Adipose tissue (tissue), 3 donors: Measurements from ENCODE around the gene XPOT. TPM values are rescaled to one million over a fixed set of nuclear protein-coding genes. Genes with fewer than 3 reads are reported as not detected.

Source experiments
- H3K27ac ChIP-seq: one replicate; pipeline ENCODE4 v1.5.1; 2013; ENCODE audit warnings: low read depth, low read length
- WGBS, 3 donors: extraction: QIAGEN DNeasy Blood & Tissue Kit; methylation state at CpG; one replicate each; pipeline ENCODE4 v1.1.7; 2013; 5-methylcytosine and 5-hydroxymethylcytosine counted together
- polyA plus RNA-seq, 3 donors: library from polyadenylated mRNA; stranded (reverse); fragments of 200-250 nt; gene quantifications; one replicate each; pipeline ENCODE4 v1.2.3, GENCODE V29; 2013
- donor health status: healthy with polysubstance abuse.
- donor health status: Bipolar disorder and iron deficiency.
- donor health status: healthy.

The XPOT gene
- polyA plus RNA-seq, 3 donors = 14.7 to 31.3 (median 21.4) TPM

DNA sequence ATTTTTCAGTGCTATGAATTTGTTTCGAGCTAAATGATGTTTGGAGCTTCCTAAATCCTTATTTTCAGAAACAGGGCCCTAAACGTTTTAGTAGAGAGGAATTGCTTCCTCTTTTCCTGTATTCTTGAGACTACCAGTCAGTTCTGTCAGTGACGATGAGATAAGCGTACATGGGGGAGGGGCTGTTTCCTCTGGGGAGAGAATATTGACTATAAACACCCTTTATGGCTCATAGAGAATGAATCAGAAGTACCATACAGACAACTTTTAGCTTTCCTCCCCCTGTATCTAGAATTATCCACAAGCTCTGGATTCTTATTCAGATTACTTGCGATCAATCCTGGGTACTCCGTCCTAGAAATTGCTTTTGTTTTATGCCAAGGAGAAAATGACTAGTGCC, 52.8 kb downstream of the XPOT start:
- 44 to 61% (median 50%) methylated on average over 6 of the region's 6 CpGs for WGBS, 3 donors
- H3K27ac ChIP-seq = no peak overlapping the region

DNA sequence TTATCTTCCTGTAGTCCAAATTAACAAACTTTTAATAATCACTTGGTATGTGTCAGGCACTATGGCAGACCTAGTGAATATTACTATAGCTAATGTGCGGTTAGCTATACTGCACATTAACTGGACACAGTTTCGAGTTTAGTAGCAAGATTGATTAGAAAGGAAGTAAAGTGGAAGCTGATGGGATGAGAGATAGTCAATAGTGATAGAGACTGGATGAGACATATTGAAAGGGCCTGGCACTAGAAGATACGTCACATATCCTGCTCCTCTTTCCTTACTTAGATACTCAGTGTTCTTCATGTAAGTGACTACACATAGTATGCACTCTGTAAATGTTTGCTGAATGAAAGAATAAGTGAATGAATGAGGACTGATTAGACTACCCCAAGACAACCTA, 53.3 kb downstream of the XPOT start:
- H3K27ac ChIP-seq = no peak overlapping the region
- WGBS, 3 donors = 89 to 91% (median 90%) methylated on average over 3 of the region's 3 CpGs

DNA sequence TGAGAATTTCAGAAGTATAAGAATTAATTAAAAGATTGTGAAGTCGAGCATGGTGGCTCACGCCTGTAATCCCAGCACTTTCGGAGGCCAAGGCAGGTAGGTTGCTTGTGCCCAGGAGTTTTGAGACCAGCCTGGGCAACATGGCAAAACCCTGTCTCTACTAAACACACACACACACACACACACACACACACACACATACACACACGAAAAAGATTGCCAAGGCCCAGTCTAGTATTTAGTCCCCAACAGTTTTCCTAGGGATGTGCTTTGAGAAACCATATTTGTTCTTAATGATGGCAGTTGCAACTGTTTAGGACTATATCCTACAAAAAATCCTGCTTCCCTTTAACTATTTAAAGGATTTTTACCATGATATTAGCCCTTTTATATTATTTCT, 53.7 kb downstream of the XPOT start:
- 81 to 88% (median 84%) methylated on average over 4 of the region's 4 CpGs for WGBS, 3 donors
- H3K27ac ChIP-seq = no peak overlapping the region

DNA sequence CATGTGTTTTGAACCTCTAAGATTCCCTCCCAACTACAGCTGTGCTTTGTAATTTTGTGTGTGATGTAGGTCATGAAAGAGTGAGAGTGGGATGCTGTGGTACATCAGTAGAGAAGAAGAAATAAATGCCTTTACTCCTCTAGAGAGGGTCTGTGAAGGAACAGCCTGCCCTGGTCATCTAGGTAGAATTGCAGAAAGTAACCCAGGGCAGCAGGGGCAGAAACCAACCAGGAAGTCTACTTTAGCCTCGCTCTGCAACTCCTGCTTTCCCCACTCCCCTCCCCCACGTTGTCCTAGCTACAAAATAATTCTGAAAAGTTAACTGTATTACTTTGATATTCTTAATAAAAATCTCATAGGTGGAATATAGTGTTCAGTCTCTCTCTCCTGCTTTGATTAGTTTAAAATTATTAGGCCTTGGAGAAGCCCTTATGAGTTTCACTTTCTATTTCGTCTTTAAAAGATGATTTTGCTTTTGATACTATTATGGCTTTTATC, 55.3 kb downstream of the XPOT start:
- WGBS, 3 donors = 4 to 32% (median 14%) methylated on average over 3 of the region's 3 CpGs
- no peak overlapping the region for H3K27ac ChIP-seq

DNA sequence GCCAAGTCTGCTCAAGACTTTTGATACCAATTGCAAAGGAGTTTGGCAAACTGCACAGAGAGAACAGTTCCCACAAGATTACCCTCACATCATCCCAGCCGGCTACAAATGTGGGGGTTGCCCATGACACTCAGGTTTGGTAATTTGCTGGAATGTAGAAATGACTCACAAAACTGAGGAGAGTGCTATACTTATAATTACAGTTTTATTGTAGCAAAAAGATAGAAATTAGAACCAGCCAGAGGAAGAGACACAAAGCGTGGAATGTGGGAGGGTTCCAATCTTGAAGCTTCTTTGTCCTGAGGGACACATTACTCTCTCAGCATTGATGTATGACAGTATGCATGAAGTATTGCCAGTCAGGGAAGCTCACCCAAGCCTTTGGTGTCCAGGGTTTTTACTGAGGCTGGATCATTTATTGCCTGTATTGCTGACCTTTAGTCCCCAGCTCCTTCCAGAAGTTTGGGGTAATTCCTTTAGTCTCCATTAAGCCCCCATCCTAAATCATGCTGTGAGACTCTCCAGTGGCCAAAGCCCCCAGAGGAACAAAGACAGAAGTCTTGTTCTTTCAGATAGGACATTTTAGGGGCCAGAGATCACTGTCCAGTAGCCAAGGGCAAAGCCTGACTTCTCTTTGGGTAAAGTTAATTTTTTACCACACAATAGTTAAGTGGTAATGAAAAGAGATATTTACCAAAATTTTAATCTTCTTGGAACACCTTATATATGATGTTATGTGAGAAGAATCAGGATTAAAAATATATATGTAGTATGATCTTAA, 57.6 kb downstream of the XPOT start:
- 52 to 80% (median 60%) methylated on average over 2 of the region's 2 CpGs for WGBS, 3 donors

DNA sequence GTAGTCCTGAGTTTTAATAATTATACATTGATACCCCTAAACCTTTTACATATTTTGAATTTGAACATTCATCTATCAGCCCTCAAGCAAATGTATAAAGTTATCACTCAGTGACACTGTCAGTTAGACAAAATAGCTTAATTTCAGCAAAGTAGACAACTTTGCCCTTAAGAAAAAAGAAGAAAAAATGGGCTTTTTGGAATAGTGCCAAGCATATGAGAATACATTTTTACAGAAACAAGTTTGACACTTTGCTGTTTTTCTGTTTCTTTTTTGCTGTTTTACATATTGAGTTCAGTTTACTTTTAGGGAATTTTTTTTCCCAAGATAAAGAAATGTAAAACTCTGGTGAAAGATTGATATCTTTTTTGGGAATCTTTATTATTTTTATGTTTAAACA, 62.0 kb downstream of the XPOT start:
- H3K27ac ChIP-seq = no peak overlapping the region

More for the DNA sequence above, 57.6 kb downstream of the XPOT start:
- no peak overlapping the region for H3K27ac ChIP-seq

DNA sequence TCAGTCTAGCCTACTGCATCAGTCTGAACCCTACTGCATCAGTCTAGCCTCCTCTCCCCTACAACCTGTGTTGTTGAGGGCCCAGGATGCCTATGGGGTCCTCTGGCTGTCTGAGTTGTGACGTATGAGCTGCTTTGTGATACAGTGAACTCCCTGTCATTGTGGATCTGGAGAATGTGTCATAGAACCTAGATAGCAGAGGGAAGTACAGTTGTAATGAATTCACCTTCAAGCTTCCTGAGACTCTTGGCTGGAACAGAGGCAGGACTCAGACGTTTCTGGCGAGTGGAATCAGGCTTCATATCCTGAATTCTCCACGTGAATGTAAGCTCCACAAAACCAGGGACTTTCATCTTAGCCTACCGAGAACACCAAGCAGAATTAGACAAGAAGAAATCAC, 64.8 kb downstream of the XPOT start:
- H3K27ac ChIP-seq = no peak overlapping the region
- WGBS, 3 donors = 67 to 84% (median 67%) methylated on average over 5 of the region's 5 CpGs

DNA sequence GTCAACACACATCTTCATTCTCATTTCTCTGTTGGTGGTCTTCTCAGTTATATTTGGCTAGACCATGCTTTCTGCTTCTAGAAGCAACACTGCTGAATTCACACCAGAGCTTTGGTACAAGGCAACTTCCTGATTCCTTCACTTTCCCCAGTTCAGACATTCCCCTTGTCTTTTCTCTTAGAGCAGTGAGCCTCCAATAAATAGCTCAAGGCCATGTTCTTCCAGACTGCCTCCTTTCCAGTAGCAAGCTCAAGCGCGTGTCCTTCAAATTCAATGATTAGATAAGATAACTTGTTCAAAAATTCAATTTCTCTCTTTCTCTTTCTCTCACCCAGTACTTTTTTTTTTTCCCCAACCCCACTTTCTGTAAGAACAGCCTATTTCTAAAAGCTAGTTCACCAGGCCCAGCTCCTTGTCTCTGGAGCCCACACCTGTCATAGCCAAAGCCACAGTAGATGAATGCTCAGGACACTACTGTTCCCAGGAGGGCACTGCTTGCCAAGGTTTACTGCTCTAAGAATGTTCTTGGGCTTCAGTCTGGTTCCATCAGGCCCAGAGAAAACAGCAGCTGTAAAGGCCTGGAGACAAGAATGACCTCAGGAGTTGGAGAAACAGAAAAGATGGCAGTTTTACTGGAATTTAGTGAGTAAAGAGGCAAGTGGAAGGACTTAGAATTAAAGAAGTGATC, 65.4 kb downstream of the XPOT start:
- H3K27ac ChIP-seq = no peak overlapping the region
- 70 to 92% (median 91%) methylated on average over 2 of the region's 2 CpGs for WGBS, 3 donors

DNA sequence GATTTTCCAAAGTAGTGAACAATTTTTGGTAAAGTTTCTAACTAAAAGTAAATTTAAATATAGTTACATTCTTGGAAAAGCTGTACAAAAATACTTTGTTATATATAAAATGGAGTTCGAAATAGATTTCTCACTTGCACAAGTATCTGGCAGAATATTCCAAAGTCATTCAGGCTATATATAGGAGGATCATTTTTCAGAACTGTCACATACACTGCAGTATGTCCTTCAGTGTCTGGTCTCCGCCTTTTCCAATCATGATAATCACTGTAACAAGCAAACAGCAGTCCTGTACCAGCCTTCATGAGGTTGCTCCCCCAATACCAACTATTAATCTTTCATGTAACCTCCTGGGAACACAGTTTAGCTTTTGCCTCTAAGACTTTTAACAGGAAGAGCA, 66.3 kb downstream of the XPOT start:
- WGBS, 3 donors = 87 to 93% (median 92%) methylated on average over 2 of the region's 2 CpGs
- no peak overlapping the region for H3K27ac ChIP-seq

DNA sequence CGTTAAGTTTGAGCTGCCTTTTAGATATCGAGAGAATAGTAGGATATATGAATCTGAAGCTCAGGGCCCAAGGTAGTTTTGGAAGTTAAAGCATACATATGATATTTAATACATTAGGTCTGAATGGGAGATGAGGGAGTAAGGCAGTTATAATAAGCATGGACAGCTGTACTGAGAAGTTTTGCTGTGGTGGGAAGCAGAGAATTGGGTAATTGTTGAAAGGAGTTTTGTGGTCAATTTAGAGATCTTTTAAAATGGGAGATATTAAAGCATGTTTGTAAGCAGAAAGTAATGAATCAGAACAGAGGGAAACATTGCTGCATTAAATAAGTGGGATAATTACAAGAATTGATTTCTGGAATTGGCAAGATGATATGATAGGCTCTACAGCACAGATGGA, 69.0 kb downstream of the XPOT start:
- H3K27ac ChIP-seq = no peak overlapping the region
- 93 to 96% (median 95%) methylated on average over 2 of the region's 2 CpGs for WGBS, 3 donors

DNA sequence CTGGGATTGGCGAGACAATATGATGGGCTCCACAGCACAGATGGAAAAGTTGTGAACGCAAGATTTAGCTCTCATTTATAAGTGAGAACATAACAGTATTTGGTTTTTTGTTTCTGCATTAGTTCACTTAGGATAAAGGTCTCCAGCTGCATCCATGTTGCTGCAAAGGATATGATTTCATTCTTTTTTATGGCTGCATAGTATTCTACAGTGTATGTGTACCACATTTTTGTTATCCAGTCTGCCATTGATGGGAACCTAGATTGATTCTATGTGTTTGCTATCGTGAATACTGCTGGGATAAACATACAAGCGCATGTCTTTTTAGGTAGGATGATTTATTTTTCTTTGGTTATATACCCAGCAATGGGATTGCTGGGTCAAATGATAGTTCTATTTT, 71.3 kb downstream of the XPOT start:
- 98 to 99% (median 98%) methylated on average over 4 of the region's 4 CpGs for WGBS, 3 donors
- H3K27ac ChIP-seq = no peak overlapping the region

DNA sequence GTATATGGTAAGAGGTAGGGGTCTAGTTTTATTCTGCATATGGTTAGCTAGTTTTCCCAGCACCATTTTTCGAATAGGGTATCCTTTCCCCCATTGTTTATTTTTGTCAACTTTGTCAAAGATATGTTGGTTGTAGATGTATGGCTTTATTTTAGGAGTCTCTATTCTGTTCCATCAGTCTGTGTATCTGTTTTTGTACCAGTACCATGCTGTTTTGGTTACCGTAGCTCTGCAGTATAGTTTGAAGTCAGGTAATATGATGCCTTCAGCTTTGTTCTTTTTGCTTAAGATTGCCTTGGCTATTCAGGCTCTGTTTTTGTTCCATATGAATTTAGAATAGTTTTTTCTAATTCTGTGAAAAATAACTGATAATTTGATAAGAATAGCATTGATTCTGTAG, 72.7 kb downstream of the XPOT start:
- H3K27ac ChIP-seq = no peak overlapping the region
- WGBS, 3 donors = 98 to 100% (median 100%) methylated on average over 2 of the region's 2 CpGs

DNA sequence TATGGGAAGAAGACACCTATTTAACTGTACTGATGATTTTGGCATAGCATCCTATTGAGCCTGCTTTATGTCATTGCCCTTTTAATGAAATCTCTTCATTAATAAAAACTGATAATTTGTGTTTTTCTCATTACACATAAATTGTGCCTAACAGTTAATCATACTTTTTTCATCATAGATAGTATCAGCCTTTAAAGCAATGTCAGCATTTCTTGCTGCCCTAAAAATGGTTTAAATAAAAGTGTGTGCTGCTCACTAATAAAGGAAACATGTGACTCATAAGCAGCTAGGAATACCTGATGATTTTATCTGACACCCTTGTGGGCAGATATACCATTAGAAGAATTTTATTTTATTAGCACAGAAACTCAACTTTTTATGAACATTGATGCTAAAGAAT, 74.5 kb downstream of the XPOT start:
- H3K27ac ChIP-seq = no peak overlapping the region

DNA sequence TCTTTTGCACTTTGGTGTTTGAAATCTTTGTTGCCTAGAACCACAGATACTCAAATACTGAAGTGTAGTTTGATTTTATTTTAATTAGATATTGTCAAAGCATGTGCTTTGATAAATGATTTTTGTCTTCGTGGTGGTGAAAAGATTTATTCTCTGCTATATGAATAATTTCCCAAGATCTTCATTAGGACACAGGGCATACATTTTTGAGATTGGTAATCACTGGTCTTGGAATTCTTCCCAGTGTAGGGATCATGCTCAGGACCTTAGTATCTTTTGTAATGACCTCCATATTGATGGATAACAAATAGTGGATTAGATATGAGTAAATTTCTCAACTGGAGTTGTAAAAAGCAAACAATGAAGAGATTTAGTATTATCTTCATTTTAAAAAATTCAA, 76.0 kb downstream of the XPOT start:
- H3K27ac ChIP-seq = no peak overlapping the region
- WGBS, 3 donors = 72 to 93% (median 88%) methylated on average over 1 of the region's 1 CpG

DNA sequence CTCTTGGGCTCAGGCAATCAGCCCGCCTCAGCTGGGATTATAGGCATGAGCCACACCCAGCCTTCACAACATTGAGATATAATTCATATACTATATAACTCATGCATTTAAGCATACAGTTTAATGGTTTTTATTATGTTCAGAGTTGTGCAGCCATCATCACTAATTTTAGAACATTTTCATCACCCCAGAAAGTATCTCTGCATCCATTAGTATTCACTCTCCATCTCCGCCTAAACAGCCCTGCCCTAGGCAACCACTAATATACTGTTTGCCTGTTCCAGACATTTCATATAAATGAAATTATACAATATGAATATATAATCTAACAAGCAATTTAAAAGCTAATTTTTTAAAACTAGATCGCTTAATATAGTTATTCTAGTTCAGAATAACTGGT, 82.5 kb downstream of the XPOT start:
- 95 to 100% (median 98%) methylated on average over 3 of the region's 3 CpGs for WGBS, 3 donors
- H3K27ac ChIP-seq = no peak overlapping the region

DNA sequence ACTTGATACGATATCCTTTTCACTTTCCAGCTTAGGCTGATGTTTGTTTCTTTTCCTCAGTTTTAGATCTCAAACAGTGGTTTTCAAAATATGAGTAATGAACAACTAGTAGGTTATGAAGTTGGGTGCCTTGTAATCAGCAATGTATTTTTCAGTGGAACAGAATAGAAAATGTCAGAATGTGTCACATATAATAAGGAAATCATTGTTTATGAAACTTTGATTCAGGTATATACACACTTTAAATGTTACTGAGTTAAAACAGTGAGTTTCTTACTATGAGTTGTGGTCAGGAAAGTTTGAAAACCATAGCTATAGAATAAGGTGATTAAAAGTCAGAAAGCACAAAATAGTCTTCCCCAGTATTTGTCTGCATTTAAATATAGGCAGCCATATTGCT, 87.5 kb downstream of the XPOT start:
- H3K27ac ChIP-seq = no peak overlapping the region
- WGBS, 3 donors = 87 to 100% (median 93%) methylated on average over 1 of the region's 1 CpG

DNA sequence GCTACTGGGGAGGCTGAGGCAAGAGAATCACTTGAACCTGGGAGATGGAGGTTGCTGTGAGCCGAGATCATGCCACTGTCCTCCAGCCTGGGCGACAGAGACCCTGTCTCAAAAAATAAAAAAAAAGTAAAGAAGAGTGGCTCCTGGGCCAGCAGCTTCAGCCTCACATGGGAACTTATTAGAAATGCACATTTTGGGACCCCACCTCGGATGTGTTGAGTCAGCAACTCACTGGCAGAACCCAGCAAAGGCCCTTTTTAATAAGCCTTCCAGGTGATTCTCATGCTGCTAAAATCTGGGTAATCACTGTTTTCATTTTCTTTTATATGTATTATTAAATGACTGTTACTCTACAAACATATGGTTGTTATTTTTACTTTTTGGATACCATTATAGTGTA, 89.3 kb downstream of the XPOT start:
- H3K27ac ChIP-seq = no peak overlapping the region
- WGBS, 3 donors = 94 to 97% (median 95%) methylated on average over 3 of the region's 3 CpGs

DNA sequence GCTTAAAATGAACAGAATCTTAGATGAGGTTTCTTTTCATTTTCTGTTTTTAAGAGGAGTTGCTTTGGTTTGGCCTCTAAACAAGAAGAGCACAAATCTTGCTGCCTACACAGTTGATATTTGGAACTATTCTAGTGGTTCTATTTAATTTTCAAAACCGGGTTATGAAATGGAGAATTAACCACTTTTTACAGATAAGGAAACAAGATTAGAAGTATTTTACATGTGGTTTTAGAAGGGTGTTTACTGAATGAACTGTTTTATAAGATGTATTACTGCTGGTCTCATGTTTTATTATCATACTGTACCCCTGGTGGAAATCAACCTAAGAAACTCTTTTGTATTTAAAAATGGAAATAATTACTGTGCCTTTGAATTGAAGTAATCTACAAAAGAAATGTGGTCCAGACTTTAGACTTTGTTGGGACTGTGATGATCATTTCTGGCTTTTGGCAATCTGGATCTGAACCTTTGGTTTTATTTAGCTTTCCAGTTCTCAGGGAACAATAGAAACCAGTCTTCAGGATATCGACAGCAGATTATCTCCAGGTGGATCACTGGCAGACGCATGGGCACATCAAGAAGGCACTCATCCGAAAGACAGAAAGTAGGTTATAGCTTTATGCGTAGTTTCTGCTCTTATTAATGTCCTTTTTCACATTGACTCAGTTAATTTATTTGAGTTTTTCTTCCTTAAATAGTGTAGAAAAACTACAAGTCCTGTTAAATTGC, 91.0 kb downstream of the XPOT start:
- no peak overlapping the region for H3K27ac ChIP-seq
- 83 to 84% (median 83%) methylated on average over 5 of the region's 5 CpGs for WGBS, 3 donors

DNA sequence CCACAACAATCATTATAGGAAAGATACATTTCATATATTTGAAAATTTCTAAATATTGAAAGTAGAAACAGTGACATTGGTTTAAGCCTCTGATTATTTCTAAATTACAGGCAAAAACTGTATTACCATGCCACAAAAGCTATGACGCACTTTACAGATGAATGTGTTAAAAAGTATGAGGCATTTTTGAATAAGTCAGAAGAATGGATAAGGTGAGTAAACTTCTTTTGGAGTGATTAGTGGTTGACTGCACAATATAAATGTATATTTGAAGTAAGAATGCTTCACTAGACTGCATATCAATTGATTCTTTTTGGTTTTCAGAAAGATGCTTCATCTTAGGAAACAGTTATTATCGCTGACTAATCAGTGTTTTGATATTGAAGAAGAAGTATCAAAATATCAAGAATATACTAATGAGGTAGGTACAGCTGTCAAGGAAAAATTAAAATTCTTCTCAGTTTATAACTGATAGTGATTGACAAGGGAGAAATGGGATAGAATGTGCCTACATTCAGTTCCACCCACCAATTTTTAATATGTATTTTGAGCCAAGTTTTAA, 92.7 kb downstream of the XPOT start:
- no peak overlapping the region for H3K27ac ChIP-seq
- 94 to 99% (median 95%) methylated on average over 2 of the region's 2 CpGs for WGBS, 3 donors
